Activated T-helper 1 cell treated with anti-CD3 and anti-CD28 coated beads, Interleukin-12 subunit alpha, Interleukin-12 subunit beta, Interleukin-2, Interleukin-4 antibody, amounts not matched to agents 30 ng/mL and 10 ng/mL and 1 ng/mL, durations not matched to agents 14 hours and 24 hours and 36 hours (primary cell): ENCODE data around the gene FHDC1. TPM values are rescaled to one million over a fixed set of nuclear protein-coding genes. Genes with fewer than 3 reads are reported as not detected.

ENCODE experiments used
- DNase-seq: peaks from one replicate; pipeline ENCODE4 v3.0.0; 2021; ENCODE audit warnings: low spot score
- H3K27ac Mint-ChIP-seq: one replicate; pipeline ENCODE4 v1.8.0; 2021; ENCODE audit warnings: mild to moderate bottlenecking, mixed read lengths
- H3K27me3 Mint-ChIP-seq: one replicate; pipeline ENCODE4 v1.8.0; 2022; ENCODE audit warnings: mild to moderate bottlenecking, moderate library complexity, mixed read lengths; ENCODE audit not compliant: insufficient read depth
- H3K36me3 Mint-ChIP-seq: one replicate; pipeline ENCODE4 v1.8.0; 2021; ENCODE audit warnings: low read depth, mixed read lengths
- H3K4me1 Mint-ChIP-seq: one replicate; pipeline ENCODE4 v1.8.0; 2021; ENCODE audit warnings: low read depth, mixed read lengths
- H3K4me3 Mint-ChIP-seq: one replicate; pipeline ENCODE4 v1.8.0; 2021; ENCODE audit warnings: mild to moderate bottlenecking, moderate library complexity, mixed read lengths
- H3K9me3 Mint-ChIP-seq: one replicate; pipeline ENCODE4 v1.8.0; 2021; ENCODE audit warnings: mixed read lengths
- intact Hi-C: fragments of 100-400 bp; cut with micrococcal nuclease; formaldehyde crosslinking; loops from one replicate; pipeline ENCODE4 v1.15.1; 2024
- total RNA-seq: library from RNA; stranded (reverse); gene quantifications from 2 replicates; pipeline ENCODE4 v1.2.3, GENCODE V29; 2022

The FHDC1 gene
- total RNA-seq, 1 donor from 2014 or later = 0.10 TPM

- H3K27ac Mint-ChIP-seq = no peak overlapping the region
These were observed 80.5 kb downstream of the FHDC1 start for GRCh38 chr4:153016592-153016991.

GRCh38 chr4:153018031-153018430, 81.9 kb downstream of the FHDC1 start:
- H3K4me1 Mint-ChIP-seq = no peaks in the 10 kb centered on the region
- H3K9me3 Mint-ChIP-seq = no peaks in the 10 kb centered on the region
- peaks cover 4% of the 10 kb centered on the region for H3K27me3 Mint-ChIP-seq
- intact Hi-C loops = no loop called here
- H3K36me3 Mint-ChIP-seq = no peaks in the 10 kb centered on the region
- H3K4me3 Mint-ChIP-seq = no peak overlapping the region
- H3K27ac Mint-ChIP-seq = no peak overlapping the region
- DNase-seq = no peak

More at GRCh38 chr4:153016592-153016991, 80.5 kb downstream of the FHDC1 start:
- peaks cover 4% of the 10 kb centered on the region for H3K27me3 Mint-ChIP-seq
- H3K36me3 Mint-ChIP-seq = no peaks in the 10 kb centered on the region
- H3K4me3 Mint-ChIP-seq = no peak overlapping the region
- H3K4me1 Mint-ChIP-seq = no peaks in the 10 kb centered on the region
- H3K9me3 Mint-ChIP-seq = no peaks in the 10 kb centered on the region
- DNase-seq = no peak
- intact Hi-C loops = no loop called here

GRCh38 chr4:153018684-153019083, 82.6 kb downstream of the FHDC1 start:
- Mint-ChIP-seq H3K4me3 (no peak overlapping the region), H3K27ac (no peak overlapping the region), H3K4me1 (no peaks in the 10 kb centered on the region), H3K9me3 (no peaks in the 10 kb centered on the region), H3K27me3 (peaks cover 4% of the 10 kb centered on the region), H3K36me3 (no peaks in the 10 kb centered on the region)
- DNase-seq = no peak
- intact Hi-C loops = no loop called here

GRCh38 chr4:153019906-153020305, 83.8 kb downstream of the FHDC1 start:
- Mint-ChIP-seq H3K9me3 (no peaks in the 10 kb centered on the region), H3K4me1 (peaks cover 5% of the 10 kb centered on the region), H3K27ac (no peak overlapping the region), H3K27me3 (peaks cover 4% of the 10 kb centered on the region), H3K4me3 (no peak overlapping the region), H3K36me3 (no peaks in the 10 kb centered on the region)
- intact Hi-C loops = no loop called here
- DNase-seq = no peak

- H3K4me1 Mint-ChIP-seq = peaks cover 5% of the 10 kb centered on the region
- intact Hi-C loops = no loop called here
- H3K9me3 Mint-ChIP-seq = no peaks in the 10 kb centered on the region
- H3K27ac Mint-ChIP-seq = no peak overlapping the region
- no peak overlapping the region for H3K4me3 Mint-ChIP-seq
- DNase-seq = no peak
- H3K27me3 Mint-ChIP-seq = peaks cover 4% of the 10 kb centered on the region
- no peaks in the 10 kb centered on the region for H3K36me3 Mint-ChIP-seq
These were observed 84.3 kb downstream of the FHDC1 start for GRCh38 chr4:153020457-153020856.

GRCh38 chr4:153021276-153021675, 85.2 kb downstream of the FHDC1 start:
- intact Hi-C loops = no loop called here
- no peak overlapping the region for H3K4me3 Mint-ChIP-seq
- H3K27ac Mint-ChIP-seq = no peak overlapping the region
- peaks cover 4% of the 10 kb centered on the region for H3K27me3 Mint-ChIP-seq
- H3K4me1 Mint-ChIP-seq = peaks cover 5% of the 10 kb centered on the region
- no peak for DNase-seq
- H3K9me3 Mint-ChIP-seq = no peaks in the 10 kb centered on the region
- no peaks in the 10 kb centered on the region for H3K36me3 Mint-ChIP-seq

- Mint-ChIP-seq H3K4me1 (peaks cover 5% of the 10 kb centered on the region), H3K27me3 (peaks cover 4% of the 10 kb centered on the region), H3K36me3 (no peaks in the 10 kb centered on the region), H3K9me3 (no peaks in the 10 kb centered on the region), H3K27ac (no peak overlapping the region), H3K4me3 (no peak overlapping the region)
- intact Hi-C loops = no loop called here
- no peak for DNase-seq
These were observed 86.2 kb downstream of the FHDC1 start for GRCh38 chr4:153022241-153022715.

GRCh38 chr4:153023139-153023538, 87.0 kb downstream of the FHDC1 start:
- intact Hi-C loops = no loop called here
- H3K4me3 Mint-ChIP-seq = no peak overlapping the region
- no peaks in the 10 kb centered on the region for H3K36me3 Mint-ChIP-seq
- H3K27ac Mint-ChIP-seq = no peak overlapping the region
- H3K27me3 Mint-ChIP-seq = no peaks in the 10 kb centered on the region
- DNase-seq = no peak
- H3K9me3 Mint-ChIP-seq = no peaks in the 10 kb centered on the region
- peaks cover 5% of the 10 kb centered on the region for H3K4me1 Mint-ChIP-seq

GRCh38 chr4:153023692-153024394, 87.7 kb downstream of the FHDC1 start:
- Mint-ChIP-seq H3K27me3 (no peaks in the 10 kb centered on the region), H3K9me3 (peaks cover 2% of the 10 kb centered on the region), H3K4me3 (no peak overlapping the region), H3K36me3 (no peaks in the 10 kb centered on the region), H3K4me1 (peaks cover 5% of the 10 kb centered on the region), H3K27ac (no peak overlapping the region)
- no peak for DNase-seq
- intact Hi-C loops = no loop called here

GRCh38 chr4:153024466-153024865, 88.3 kb downstream of the FHDC1 start:
- H3K4me1 Mint-ChIP-seq = peaks cover 5% of the 10 kb centered on the region
- intact Hi-C loops = no loop called here
- H3K27me3 Mint-ChIP-seq = peaks cover 5% of the 10 kb centered on the region
- no peak overlapping the region for H3K4me3 Mint-ChIP-seq
- H3K9me3 Mint-ChIP-seq = peaks cover 8% of the 10 kb centered on the region
- no peak overlapping the region for H3K27ac Mint-ChIP-seq
- no peaks in the 10 kb centered on the region for H3K36me3 Mint-ChIP-seq
- DNase-seq = no peak

- Mint-ChIP-seq H3K27me3 (peaks cover 5% of the 10 kb centered on the region), H3K36me3 (no peaks in the 10 kb centered on the region), H3K4me1 (peaks cover 5% of the 10 kb centered on the region), H3K27ac (no peak overlapping the region), H3K4me3 (no peak overlapping the region), H3K9me3 (peaks cover 15% of the 10 kb centered on the region)
- no peak for DNase-seq
- intact Hi-C loops = no loop called here
These were observed 89.3 kb downstream of the FHDC1 start for GRCh38 chr4:153025406-153025805.

- Mint-ChIP-seq H3K27ac (no peak overlapping the region), H3K9me3 (peaks cover 20% of the 10 kb centered on the region), H3K27me3 (peaks cover 5% of the 10 kb centered on the region), H3K36me3 (no peaks in the 10 kb centered on the region), H3K4me3 (no peak overlapping the region), H3K4me1 (peaks cover 5% of the 10 kb centered on the region)
- intact Hi-C loops = no loop called here
- no peak for DNase-seq
These were observed 90.6 kb downstream of the FHDC1 start for GRCh38 chr4:153026591-153027346.

GRCh38 chr4:153027866-153028265, 91.7 kb downstream of the FHDC1 start:
- Mint-ChIP-seq H3K4me1 (peaks cover 5% of the 10 kb centered on the region), H3K4me3 (no peak overlapping the region), H3K27me3 (peaks cover 5% of the 10 kb centered on the region), H3K36me3 (no peaks in the 10 kb centered on the region), H3K9me3 (peaks cover 20% of the 10 kb centered on the region), H3K27ac (no peak overlapping the region)
- intact Hi-C loops = no loop called here
- no peak for DNase-seq
